NK-92 (cell line): Measurements from ENCODE around the gene ELMO1.

Experiments
- DNase-seq: peaks from one replicate; lab custom pipeline; 2025; ENCODE audit not compliant: unreplicated experiment; lab: John Stamatoyannopoulos, UW

ELMO1 gene

GRCh38 chr7:36819639-36820038 lies 629.0 kb downstream of the ELMO1 start:
- no peak for DNase-seq

DNA sequence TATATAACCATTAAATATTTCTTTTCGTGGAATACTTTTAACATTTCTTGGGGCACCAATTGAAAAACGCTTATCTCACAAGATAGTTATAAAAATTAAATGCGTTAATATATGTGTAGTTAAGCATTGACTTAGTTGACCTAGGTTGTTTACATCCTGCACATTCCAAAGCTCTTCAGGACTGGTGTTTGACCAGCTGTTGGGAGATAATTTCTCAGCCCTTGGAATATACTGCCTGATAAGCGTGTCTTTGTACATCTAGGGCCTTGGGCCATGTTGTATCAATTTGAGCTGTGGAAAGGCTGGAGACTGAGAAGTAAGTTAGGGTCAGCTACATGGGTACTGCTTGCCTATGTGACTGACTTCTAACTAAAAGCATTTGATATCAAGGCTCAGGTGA lies 634.4 kb downstream of the ELMO1 start:
- no peak for DNase-seq

DNA sequence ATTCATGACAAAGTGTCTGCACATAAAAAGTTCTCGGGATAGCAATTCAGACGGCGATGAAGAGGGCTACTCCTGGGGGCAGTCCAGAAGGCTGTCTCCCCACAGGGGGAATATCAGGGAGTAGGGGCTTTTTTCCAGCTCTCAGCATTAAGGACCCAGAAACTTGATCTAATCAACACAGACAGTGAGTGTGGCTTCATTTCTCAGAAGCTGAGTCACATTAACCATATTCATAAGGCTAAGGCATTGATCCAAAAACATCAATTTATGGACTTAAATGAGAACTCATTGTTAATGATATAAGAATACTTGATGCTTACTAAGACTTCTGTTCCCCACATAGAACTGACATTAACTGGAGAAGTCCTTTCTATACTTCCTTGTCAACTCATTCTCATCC lies 636.9 kb downstream of the ELMO1 start:
- no peak for DNase-seq

GRCh38 chr7:36810489-36810888 lies 638.2 kb downstream of the ELMO1 start:
- no peak for DNase-seq

DNA sequence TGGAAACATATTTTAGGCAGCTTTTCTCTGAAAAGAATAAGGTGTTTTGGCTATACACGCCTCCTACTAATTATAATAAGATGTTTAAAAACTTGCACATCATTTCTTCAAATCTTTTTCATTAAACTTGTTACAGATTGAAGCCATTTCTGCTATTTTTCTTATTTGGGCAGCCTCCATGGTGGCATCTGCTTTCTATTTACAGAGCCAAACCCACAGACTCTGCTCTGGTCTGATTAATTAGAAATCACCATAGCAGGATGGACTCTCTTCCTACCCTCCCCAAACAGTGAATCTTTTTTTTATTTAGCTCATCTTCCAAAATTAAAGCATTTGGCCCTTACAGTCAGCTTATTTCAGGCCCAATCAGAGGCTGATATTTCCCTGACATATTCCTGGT lies 638.6 kb downstream of the ELMO1 start:
- DNase-seq, result no peak

DNA sequence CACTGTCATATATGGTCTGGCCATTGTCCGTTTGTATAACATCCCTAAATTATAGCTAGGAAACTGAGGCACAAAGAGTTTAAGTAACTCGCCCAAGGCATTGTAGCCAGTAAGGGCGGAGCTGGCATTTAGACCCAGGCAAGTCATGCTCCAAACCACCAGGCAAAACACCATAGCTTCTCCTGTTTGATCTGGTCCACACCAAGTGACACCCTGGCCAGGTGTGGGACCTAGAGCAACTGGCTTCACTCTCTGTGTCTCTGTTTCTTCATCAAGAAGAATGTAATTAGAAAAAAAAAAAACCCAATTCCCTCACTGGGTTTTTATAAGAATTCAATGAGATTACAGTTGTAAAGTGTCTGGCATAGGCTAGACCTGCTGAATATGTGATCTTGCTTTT lies 639.2 kb downstream of the ELMO1 start:
- no peak for DNase-seq

DNA sequence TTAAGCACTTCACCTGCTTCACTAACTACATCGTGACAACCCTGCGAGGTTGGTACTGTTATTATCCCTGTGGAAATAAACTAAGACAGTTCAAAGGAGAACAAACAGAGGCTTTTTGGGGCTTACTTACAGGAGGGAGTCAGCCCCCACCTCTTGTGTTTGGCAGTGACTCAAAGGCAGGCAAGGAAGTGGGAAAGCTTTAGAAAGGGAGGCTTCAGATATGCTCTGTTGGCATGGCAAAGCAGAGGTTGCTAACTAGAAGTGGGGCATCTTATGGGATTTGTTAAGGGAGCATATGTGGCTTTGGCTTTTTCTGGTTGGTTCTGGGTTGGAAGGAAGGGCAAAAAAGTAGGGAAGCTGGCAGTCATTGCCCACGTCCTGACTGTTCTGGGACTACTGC lies 639.6 kb downstream of the ELMO1 start:
- no peak for DNase-seq

- DNase-seq, result no peak
Measured at GRCh38 chr7:36806891-36807290, 641.8 kb downstream of the ELMO1 start.
